ENCODE data around the gene WNK2.

WNK2 gene

GRCh38 chr9:93292664-93293328 lies 108.9 kb downstream of the WNK2 start:
- DNase-seq (ENCODE audit: low read depth in 4 of 4, low spot score in 1 of 4): no peak

- no peak for DNase-seq (ENCODE audit: low read depth in 4 of 4, low spot score in 1 of 4)
Observed at GRCh38 chr9:93294011-93294410, 110.1 kb downstream of the WNK2 start.

GRCh38 chr9:93295031-93295430 lies 111.1 kb downstream of the WNK2 start:
- DNase-seq (ENCODE audit: low read depth in 4 of 4, low spot score in 1 of 4): no peak

GRCh38 chr9:93295456-93296076 lies 111.6 kb downstream of the WNK2 start:
- no peak for DNase-seq (ENCODE audit: low read depth in 4 of 4, low spot score in 1 of 4)

- no peak for DNase-seq (ENCODE audit: low read depth in 4 of 4, low spot score in 1 of 4)
Observed at GRCh38 chr9:93296889-93297480, 113.0 kb downstream of the WNK2 start.

- DNase-seq (ENCODE audit: low read depth in 4 of 4, low spot score in 1 of 4): no peak
Observed at GRCh38 chr9:93297659-93298497, 113.9 kb downstream of the WNK2 start.

- no peak for DNase-seq (ENCODE audit: low read depth in 4 of 4, low spot score in 1 of 4)
Observed at GRCh38 chr9:93298498-93299417, 114.8 kb downstream of the WNK2 start.

GRCh38 chr9:93299418-93300174 lies 115.7 kb downstream of the WNK2 start:
- no peak for DNase-seq (ENCODE audit: low read depth in 4 of 4, low spot score in 1 of 4)

GRCh38 chr9:93300175-93300572 lies 116.2 kb downstream of the WNK2 start:
- no peak for DNase-seq (ENCODE audit: low read depth in 4 of 4, low spot score in 1 of 4)

GRCh38 chr9:93300585-93301081 lies 116.7 kb downstream of the WNK2 start:
- DNase-seq (ENCODE audit: low read depth in 4 of 4, low spot score in 1 of 4): no peak

GRCh38 chr9:93301291-93301811 lies 117.4 kb downstream of the WNK2 start:
- no peak for DNase-seq (ENCODE audit: low read depth in 4 of 4, low spot score in 1 of 4)

GRCh38 chr9:93301911-93302541 lies 118.1 kb downstream of the WNK2 start:
- DNase-seq (ENCODE audit: low read depth in 4 of 4, low spot score in 1 of 4): no peak

GRCh38 chr9:93302586-93303257 lies 118.8 kb downstream of the WNK2 start:
- peak; percentile 26 to 43 (median 34) for DNase-seq (ENCODE audit: low read depth in 4 of 4, low spot score in 1 of 4)

GRCh38 chr9:93303258-93303771 lies 119.4 kb downstream of the WNK2 start:
- DNase-seq (ENCODE audit: low read depth in 4 of 4, low spot score in 1 of 4): no peak

GRCh38 chr9:93303806-93304573 lies 120.1 kb downstream of the WNK2 start:
- no peak for DNase-seq (ENCODE audit: low read depth in 4 of 4, low spot score in 1 of 4)

- no peak for DNase-seq (ENCODE audit: low read depth in 4 of 4, low spot score in 1 of 4)
Observed at GRCh38 chr9:93304574-93305496, 120.9 kb downstream of the WNK2 start.
